HL-60/S4 treated with retinoic acid at 250 ng/mL for 4 days and 3 days (cell line): ENCODE results near the gene SP140.
"Not testable (repeated sequence)": the region's sequence is repeated elsewhere in the genome, so short reads cannot be mapped to it uniquely, and the experiment has no call there.

Source experiments
- in situ Hi-C: fragments of 300-500 bp; cut with MboI; formaldehyde crosslinking; loops from 2 replicates; pipeline ENCODE4 v1.7.0; 2022; ENCODE audit warnings: low sequenced_read_pairs

SP140 gene

GRCh38 chr2:230323385-230324106 lies 98.0 kb downstream of the SP140 start:
- in situ Hi-C loops = no loop called here

- in situ Hi-C loops = no loop called here
These were observed 99.0 kb downstream of the SP140 start for GRCh38 chr2:230324503-230324902.

- in situ Hi-C loops = no loop called here
These were observed 100.0 kb downstream of the SP140 start for GRCh38 chr2:230325316-230326243.

GRCh38 chr2:230326453-230327417 lies 101.2 kb downstream of the SP140 start, which contains the start of gene SP140L:
TSS of gene SP140L (plus strand) at chr2:230327193. CDS start at chr2:230327270, 77 bp downstream.
- in situ Hi-C loops = no loop called here

- in situ Hi-C loops = no loop called here
These were observed 102.0 kb downstream of the SP140 start for GRCh38 chr2:230327418-230328154.

GRCh38 chr2:230328155-230328458 lies 102.6 kb downstream of the SP140 start:
- in situ Hi-C loops = no loop called here

GRCh38 chr2:230329946-230330605 lies 104.5 kb downstream of the SP140 start:
- in situ Hi-C loops = no loop called here

- in situ Hi-C loops = no loop called here
These were observed 105.2 kb downstream of the SP140 start for GRCh38 chr2:230330725-230331124.

- in situ Hi-C loops = no loop called here
These were observed 109.9 kb downstream of the SP140 start for GRCh38 chr2:230335461-230335863.

- in situ Hi-C loops = no loop called here
These were observed 110.4 kb downstream of the SP140 start for GRCh38 chr2:230335864-230336506.

GRCh38 chr2:230341936-230342528 lies 116.5 kb downstream of the SP140 start:
- in situ Hi-C loops = not testable (repeated sequence)

- in situ Hi-C loops = not testable (repeated sequence)
These were observed 117.6 kb downstream of the SP140 start for GRCh38 chr2:230343041-230343624.

GRCh38 chr2:230343747-230344146 lies 118.2 kb downstream of the SP140 start:
- in situ Hi-C loops = no loop called here

- in situ Hi-C loops = no loop called here
These were observed 120.9 kb downstream of the SP140 start for GRCh38 chr2:230346465-230346864.

GRCh38 chr2:230346921-230347533 lies 121.5 kb downstream of the SP140 start:
- in situ Hi-C loops = no loop called here

GRCh38 chr2:230347659-230348305 lies 122.2 kb downstream of the SP140 start:
- in situ Hi-C loops = no loop called here

- in situ Hi-C loops = no loop called here
These were observed 123.3 kb downstream of the SP140 start for GRCh38 chr2:230348787-230349186.
